ENCODE data around the gene ABI3. TPM values are rescaled to one million over a fixed set of nuclear protein-coding genes. Genes with fewer than 3 reads are reported as not detected.
"Not testable (repeated sequence)": the region's sequence is repeated elsewhere in the genome, so short reads cannot be mapped to it uniquely, and the experiment has no call there.

Gene ABI3
- total and polyA plus RNA-seq, 8 donors: 1.3 to 72.4 (median 6.8) TPM

DNA sequence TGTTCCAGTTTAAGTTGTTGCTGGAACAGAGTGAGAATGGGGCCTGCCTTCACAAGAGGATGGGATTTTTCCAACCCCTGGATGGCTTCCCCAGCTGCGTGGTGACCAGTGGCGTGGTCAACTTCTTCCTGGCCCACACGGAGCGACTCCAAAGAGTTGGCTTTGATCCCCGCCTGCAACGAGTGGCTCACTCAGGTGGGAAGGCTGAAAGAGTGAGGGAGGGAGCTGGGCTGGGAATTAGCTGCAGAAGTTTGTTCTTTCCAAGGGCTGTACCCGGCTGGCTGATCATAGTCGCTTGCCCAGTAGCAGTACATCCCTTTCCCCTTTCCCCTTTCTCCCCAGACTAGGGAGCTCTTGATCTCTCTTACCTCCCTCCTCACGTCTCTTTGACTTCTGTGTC lies 41.8 kb upstream of the ABI3 start:
- DNase-seq: no peak

DNA sequence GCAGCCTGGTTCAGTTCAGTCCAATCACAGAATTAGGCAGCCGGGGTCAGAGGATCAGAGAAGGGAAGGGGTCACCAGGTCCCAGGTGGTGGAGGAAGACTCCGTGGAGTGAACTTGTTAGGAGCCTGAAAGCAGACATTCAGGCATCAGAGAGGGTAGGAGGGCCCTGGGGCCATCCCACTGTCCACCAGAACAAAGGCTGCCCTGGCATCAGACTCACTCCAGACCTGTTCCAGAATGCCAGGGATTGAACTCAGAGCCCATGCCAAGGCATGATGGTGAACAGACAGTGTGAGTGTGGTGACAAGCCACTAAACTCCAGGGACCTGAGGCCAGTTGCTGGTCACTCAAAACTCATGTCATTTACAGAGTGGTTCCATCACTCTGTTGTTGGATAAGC lies 40.3 kb upstream of the ABI3 start:
- Histone ChIP-seq H3K27me3 (peaks cover 0 to 55% (median 0%) of the 10 kb centered on the region in 3 donors), H3K27ac (no peak overlapping the region), H3K4me3 (no peak overlapping the region), H3K4me1 (no peaks in the 10 kb centered on the region), H3K36me3 (no peaks in the 10 kb centered on the region), H3K9me3 (peaks cover 5 to 47% (median 13%) of the 10 kb centered on the region in 4 donors)
- intact Hi-C loops (cut with DNase I; ENCODE audit: low total_unique reads): no loop called here
- 64 to 88% (median 80%) methylated on average over 2 of the region's 2 CpGs for WGBS, 5 donors
- TF ChIP-seq POLR2AphosphoS5 (IDR thresholded peaks at IDR 0.05) (no peak), EP300 (IDR thresholded peaks at IDR 0.05) (no peak), POLR2A (IDR thresholded peaks at IDR 0.05) (no peak)
- TF ChIP-seq, protein P1, sequence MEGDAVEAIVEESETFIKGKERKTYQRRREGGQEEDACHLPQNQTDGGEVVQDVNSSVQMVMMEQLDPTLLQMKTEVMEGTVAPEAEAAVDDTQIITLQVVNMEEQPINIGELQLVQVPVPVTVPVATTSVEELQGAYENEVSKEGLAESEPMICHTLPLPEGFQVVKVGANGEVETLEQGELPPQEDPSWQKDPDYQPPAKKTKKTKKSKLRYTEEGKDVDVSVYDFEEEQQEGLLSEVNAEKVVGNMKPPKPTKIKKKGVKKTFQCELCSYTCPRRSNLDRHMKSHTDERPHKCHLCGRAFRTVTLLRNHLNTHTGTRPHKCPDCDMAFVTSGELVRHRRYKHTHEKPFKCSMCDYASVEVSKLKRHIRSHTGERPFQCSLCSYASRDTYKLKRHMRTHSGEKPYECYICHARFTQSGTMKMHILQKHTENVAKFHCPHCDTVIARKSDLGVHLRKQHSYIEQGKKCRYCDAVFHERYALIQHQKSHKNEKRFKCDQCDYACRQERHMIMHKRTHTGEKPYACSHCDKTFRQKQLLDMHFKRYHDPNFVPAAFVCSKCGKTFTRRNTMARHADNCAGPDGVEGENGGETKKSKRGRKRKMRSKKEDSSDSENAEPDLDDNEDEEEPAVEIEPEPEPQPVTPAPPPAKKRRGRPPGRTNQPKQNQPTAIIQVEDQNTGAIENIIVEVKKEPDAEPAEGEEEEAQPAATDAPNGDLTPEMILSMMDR (IDR thresholded peaks at IDR 0.05): no peak
- DNase-seq: no peak

More for the DNA sequence above, 41.8 kb upstream of the ABI3 start:
- Histone ChIP-seq H3K4me3 (no peak overlapping the region), H3K27ac (no peak overlapping the region), H3K9me3 (peaks cover 0 to 32% (median under 1%) of the 10 kb centered on the region in 4 donors), H3K36me3 (no peaks in the 10 kb centered on the region), H3K27me3 (peaks cover 0 to 62% (median 0%) of the 10 kb centered on the region in 3 donors), H3K4me1 (no peaks in the 10 kb centered on the region)
- no peak for TF ChIP-seq EP300 (IDR thresholded peaks at IDR 0.05)
- TF ChIP-seq, protein P1 (IDR thresholded peaks at IDR 0.05): no peak
- WGBS, 5 donors: 68 to 74% (median 69%) methylated on average over 9 of the region's 9 CpGs
- intact Hi-C loops (cut with DNase I; ENCODE audit: low total_unique reads): loop anchor here (10.0 kb wide), 1 partner anchor 56 kb away; no protein-coding TSS in a partner anchor

DNA sequence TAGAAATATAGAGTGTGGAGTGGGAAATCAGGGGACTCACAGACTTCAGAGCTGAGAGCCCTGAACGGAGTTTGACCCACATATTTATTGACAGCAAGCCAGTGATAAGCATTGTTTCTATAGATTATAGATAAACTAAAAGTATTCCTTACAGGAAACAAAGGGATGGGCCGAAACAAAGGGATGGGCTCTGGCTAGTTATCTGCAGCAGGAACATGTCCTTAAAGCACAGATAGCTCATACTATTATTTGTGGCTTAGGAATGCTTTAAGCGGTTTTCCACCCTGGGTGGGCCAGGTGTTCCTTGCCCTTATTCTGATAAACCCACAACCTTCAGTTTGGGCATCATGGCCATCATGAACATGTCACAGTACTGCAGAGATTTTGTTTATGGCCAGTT lies 39.8 kb upstream of the ABI3 start:
- H3K4me3 ChIP-seq; H3K36me3 ChIP-seq; DNase-seq; intact Hi-C loops (cut with DNase I; ENCODE audit: low total_unique reads); H3K27ac ChIP-seq; H3K4me1 ChIP-seq: not testable (repeated sequence)
- WGBS, 5 donors: 77 to 85% (median 83%) methylated on average over 3 of the region's 3 CpGs
- peaks cover 0 to 55% (median 0%) of the 10 kb centered on the region in 3 donors for H3K27me3 ChIP-seq
- H3K9me3 ChIP-seq: peaks cover 10 to 52% (median 17%) of the 10 kb centered on the region in 4 donors

DNA sequence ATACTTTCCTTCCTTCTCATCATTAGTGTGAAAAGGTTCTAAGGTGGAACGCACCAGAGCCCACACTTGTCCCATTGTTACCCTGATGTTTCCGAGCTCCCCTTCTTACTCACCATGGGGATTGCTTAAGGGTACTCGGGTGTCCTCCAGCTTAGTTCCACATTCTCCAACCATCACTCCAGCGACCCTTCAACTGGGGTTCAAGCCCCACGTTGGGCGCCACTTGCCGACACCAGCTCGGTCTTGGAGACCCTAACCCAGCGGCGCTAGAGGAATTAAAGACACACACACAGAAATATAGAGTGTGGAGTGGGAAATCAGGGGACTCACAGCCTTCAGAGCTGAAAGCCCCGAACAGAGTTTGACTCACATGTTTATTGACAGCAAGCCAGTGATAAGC lies 34.5 kb upstream of the ABI3 start:
- H3K4me1 ChIP-seq; H3K27me3 ChIP-seq; H3K27ac ChIP-seq; H3K36me3 ChIP-seq; H3K4me3 ChIP-seq; DNase-seq; intact Hi-C loops (cut with DNase I; ENCODE audit: low total_unique reads): not testable (repeated sequence)
- H3K9me3 ChIP-seq: peaks cover 21 to 65% (median 38%) of the 10 kb centered on the region in 4 donors
- 88 to 93% (median 90%) methylated on average over 11 of the region's 11 CpGs for WGBS, 5 donors

DNA sequence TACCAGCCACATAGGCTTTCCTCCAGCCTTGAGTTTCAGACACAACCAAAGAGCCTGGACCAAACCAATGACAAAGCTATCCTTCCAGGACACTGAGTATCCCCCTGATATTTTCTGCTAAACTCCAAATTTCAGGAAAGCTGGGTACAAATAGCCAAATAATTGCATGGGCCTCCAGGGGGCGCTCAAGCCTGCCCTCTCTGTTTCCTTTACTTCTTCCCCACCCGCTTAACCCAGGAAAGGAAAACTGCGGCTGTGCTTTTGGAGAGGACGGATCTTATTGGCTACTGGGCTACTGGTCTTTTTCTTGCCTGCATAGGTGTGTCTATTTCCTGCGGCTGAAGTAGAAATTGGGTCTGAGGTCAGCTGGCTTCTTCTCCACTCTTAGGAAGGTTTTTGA lies 30.2 kb upstream of the ABI3 start:
- Histone ChIP-seq H3K4me1 (no peaks in the 10 kb centered on the region), H3K4me3 (no peak overlapping the region), H3K36me3 (no peaks in the 10 kb centered on the region), H3K9me3 (peaks cover 15 to 37% (median 31%) of the 10 kb centered on the region in 4 donors), H3K27me3 (peaks cover 0 to 10% (median 0%) of the 10 kb centered on the region in 3 donors), H3K27ac (no peak overlapping the region)
- peak; percentile 60 to 73 for DNase-seq
- no peak for TF ChIP-seq POLR2AphosphoS5 (IDR thresholded peaks at IDR 0.05)
- TF ChIP-seq, protein P1 (IDR thresholded peaks at IDR 0.05): peak in 4 of 7 experiments; percentile 44 to 69 (median 56)
- TF ChIP-seq POLR2A (IDR thresholded peaks at IDR 0.05): no peak
- no peak for TF ChIP-seq EP300 (IDR thresholded peaks at IDR 0.05)
- 18 to 24% (median 20%) methylated on average over 5 of the region's 5 CpGs for WGBS, 5 donors
- intact Hi-C loops (cut with DNase I; ENCODE audit: low total_unique reads): loop anchor here (5.0 kb wide), 1 partner anchor 47 kb away; no protein-coding TSS in a partner anchor

Measured in stomach (tissue), 9 donors.